NT2/D1 (cell line): ENCODE measurements around the gene MRAS.

Experiments used
- YY1 ChIP-seq: IDR thresholded peaks from 2 replicates; pipeline ENCODE4 v1.6.1; 2011; ENCODE audit not compliant: insufficient read length, insufficient read depth
- ZNF274 ChIP-seq: IDR thresholded peaks from 2 replicates; pipeline ENCODE4 v1.6.1; 2011; ENCODE audit warnings: mild to moderate bottlenecking, low read depth, low read length

DNA sequence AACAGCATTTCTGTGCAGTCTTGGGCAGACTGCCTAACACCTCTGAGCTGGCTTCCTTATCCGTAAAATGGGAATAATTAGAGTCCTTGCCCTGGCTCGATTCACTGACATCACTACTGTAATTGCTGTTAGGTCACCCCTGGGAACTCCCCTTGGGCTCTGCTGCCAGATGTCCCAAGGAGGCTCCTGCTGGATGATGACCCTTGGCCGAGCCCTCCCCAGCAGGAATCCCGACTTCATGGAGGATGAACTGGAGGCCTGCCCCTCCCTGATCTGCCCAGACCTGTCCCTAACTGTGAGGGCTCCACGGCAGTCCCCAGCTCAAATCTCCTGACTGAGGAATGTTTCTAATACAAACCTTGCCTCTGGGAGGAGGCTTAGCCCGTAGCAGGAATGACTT is 104.1 kb downstream of the MRAS start:
- no peak for TF ChIP-seq ZNF274
- TF ChIP-seq YY1 = no peak
